OCI-LY1 (cell line): ENCODE measurements around the gene RHBG.

Experiments used
- CTCF ChIP-seq: fragments of 200-600 bp; sonication (generic), shearing (Covaris generic); IDR thresholded peaks from 2 replicates; pipeline ENCODE4 v1.5.1; 2017; ENCODE audit warnings: mild to moderate bottlenecking, antibody characterized with exemption, low read length, moderate library complexity, mixed read lengths
- EZH2 ChIP-seq: fragments of 200-600 bp; sonication (generic), shearing (Covaris generic); IDR thresholded peaks from 2 replicates; pipeline ENCODE4 v1.8.0; 2017; ENCODE audit warnings: borderline replicate concordance, mixed run types, mild to moderate bottlenecking, antibody characterized with exemption, low read length, moderate library complexity, mixed read lengths

- no peak for TF ChIP-seq CTCF
- TF ChIP-seq EZH2, result no peak
Observed at GRCh38 chr1:156421062-156421938, 52.3 kb downstream of the RHBG start.
